SH-SY5Y (cell line): ENCODE results near the gene PRM1.

Source experiments
- GATA2 ChIP-seq: IDR thresholded peaks from 2 replicates; pipeline ENCODE4 v1.6.1; 2011; ENCODE audit warnings: mild to moderate bottlenecking, low read depth, low read length
- GATA3 ChIP-seq: IDR thresholded peaks from 2 replicates; pipeline ENCODE4 v1.6.1; 2011; ENCODE audit warnings: low read depth, mild to moderate bottlenecking, low read length, moderate library complexity

DNA sequence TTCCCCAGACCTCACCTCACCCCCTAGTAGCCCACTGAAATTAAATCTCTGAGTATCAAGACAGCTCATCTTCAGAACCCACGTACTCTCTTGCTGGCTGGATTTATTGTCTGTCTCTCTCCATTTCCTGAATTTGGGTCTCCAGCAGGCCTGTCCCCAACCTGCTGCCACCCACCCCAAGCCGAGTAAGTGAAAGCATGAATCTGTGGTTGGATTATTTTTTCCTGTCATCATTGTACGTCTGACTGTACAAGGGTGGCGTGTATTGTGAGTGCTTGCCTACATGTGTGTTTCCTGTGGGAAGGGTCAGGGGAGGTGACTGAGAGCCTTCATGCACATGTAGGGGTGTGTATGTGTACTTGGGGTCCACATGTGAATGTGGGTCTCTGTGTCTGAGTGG is 17.4 kb downstream of the PRM1 start:
- TF ChIP-seq GATA2 (no peak), GATA3 (no peak)
